GM04504 (cell line): Measurements from ENCODE around the gene ESYT1.
A peak's percentile ranks its signal among the peaks of the same experiment; 100 is the strongest.
"Not testable (repeated sequence)": the region's sequence is repeated elsewhere in the genome, so short reads cannot be mapped to it uniquely, and the experiment has no call there.

Experiments
- DNase-seq: peaks from one replicate; pipeline ENCODE4 v3.0.0-alpha.2; 2012; ENCODE audit warnings: low read depth

Gene ESYT1

DNA sequence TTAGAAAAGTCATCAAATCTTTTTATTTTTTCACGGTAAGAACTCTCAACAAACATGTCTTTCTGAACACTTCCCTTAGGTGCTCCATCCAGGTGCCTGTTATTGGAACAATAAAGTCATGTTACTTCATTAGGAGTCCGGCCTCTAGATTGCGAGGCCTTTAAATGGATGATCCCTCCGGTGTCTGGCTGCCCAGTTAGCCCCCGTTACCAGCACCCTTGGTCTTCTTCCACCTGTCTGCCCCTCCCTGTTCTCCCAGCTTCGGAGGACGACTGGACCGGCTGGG lies 24.3 kb upstream of the ESYT1 start:
- DNase-seq, result no peak

DNA sequence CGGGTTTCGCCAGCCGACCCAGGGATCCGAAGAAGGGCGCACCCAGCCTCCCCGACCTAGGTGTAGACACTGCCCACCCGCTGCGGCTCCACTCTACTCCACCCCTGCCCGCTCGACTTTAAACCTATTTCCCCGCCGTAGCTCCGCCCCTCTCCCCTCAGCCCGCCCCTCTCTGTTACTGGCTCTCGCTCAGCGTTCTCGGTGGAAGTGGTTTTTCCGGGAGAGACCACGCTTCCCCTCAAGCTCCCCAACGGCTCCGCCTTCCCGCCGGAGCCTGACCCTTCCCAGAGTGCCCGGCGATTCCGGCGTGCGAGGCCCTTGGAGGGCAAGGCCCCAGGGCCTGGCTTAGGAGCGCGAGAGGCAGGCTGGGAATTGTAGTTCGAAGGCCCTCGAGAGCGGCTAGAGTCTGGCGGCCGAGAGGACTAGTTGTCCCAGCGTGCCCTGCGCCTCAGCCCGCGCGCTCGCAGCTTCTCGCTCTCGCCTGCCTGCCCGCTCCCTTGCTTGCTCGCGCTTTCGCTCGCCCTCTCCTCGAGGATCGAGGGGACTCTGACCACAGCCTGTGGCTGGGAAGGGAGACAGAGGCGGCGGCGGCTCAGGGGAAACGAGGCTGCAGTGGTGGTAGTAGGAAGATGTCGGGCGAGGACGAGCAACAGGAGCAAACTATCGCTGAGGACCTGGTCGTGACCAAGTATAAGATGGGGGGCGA lies 23.8 kb upstream of the ESYT1 start, which contains the start of gene PA2G4:
PA2G4 (plus strand) TSS at position 451 of the 706 bp plus-strand sequence; CDS start at position 630, 179 bp downstream.
- peak; percentile 97 for DNase-seq

DNA sequence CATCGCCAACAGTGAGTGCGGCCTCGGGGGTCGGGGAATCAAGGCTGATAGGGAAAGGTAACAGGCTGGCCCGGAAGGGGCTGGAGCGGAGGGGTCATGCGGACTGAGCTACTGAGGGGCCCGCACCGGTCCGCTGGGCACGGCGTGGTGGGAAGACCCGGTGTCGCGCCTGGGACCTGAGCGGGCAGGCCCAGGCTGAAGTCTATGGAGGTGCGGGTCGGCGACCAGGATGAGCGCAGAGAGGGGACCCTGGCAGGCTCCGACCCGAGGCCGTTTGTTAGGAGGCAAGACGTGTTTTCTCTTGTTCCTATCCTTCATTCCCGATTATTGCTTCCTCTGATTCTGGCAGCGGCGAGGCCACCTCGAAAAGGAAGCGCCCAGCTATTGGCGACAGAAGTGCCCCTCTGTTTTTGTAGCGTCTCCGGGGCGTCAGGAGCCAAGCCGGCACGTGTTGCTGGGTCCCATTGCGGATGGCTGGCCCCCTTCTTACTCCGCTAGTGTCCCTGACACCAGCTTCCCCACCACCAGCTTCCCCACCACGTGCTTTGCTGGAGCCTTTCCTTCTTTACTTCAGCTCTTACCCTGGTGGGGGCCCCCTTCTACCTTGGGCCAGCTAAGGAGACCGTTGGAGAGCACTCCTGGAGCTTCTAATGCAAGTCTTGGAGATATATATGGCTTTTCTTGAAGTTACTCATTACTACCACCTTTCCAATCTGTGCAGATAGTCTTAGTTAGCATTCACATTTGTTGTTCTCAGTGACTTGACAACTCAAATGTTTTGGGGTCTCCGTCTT lies 23.1 kb upstream of the ESYT1 start:
- DNase-seq, result no peak

DNA sequence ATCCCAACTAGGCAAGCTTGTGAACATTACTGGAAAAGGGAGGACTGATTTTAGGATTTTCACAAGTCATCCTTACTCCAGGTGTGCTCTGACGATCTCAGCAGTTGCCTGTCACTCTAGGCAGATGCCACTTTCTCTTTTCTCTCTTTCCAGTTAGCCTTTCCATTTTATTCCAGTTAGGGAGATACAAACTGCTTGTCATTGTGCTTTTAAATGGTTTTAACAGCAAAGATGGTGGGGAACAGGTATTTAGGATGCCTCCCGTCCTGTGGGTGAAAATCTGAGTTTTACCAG lies 22.5 kb upstream of the ESYT1 start:
- DNase-seq, result no peak

DNA sequence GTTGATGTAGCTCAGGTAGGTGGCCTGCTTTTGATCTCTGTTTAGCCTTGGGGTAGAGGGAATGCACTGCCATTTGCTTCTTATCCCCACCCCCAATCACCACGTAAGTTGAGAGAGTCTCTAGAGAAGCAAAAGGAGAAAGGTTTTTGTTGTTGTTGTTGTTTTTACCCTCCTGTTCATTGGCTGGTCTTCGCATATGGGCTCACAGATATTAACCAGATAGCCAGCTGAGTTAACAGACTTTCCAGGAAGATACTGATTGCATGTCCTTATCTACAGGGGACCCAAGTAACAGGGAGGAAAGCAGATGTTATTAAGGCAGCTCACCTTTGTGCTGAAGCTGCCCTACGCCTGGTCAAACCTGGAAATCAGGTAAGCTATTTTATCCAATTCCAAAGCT lies 20.8 kb upstream of the ESYT1 start:
- no peak for DNase-seq

DNA sequence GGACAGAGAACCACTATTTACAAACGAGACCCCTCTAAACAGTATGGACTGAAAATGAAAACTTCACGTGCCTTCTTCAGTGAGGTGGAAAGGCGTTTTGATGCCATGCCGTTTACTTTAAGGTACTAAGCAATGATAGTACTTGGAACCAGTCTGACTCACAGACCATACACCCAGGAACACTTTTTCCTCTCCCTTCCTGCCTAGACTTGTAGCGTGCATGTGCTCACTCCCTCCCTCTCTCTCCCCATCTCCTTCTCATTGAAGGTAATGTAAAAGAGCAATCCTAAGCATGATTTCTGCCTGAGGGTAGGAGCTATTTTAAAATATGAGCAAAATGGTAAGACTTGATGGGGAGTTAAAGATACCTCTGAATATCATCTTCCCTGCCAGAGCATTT lies 17.5 kb upstream of the ESYT1 start:
- DNase-seq, result no peak

GRCh38 chr12:56114084-56114483 lies 14.0 kb upstream of the ESYT1 start:
- DNase-seq, result no peak

- no peak for DNase-seq
Measured at GRCh38 chr12:56115329-56115728, 12.7 kb upstream of the ESYT1 start.

GRCh38 chr12:56116267-56117081 lies 11.6 kb upstream of the ESYT1 start, which contains the start of gene RPL41:
TSS of gene RPL41 (plus strand) at chr12:56116633.
- DNase-seq, result peak; percentile 89

GRCh38 chr12:56117082-56117706 lies 10.9 kb upstream of the ESYT1 start:
- not testable (repeated sequence) for DNase-seq

- peak; percentile 99 for DNase-seq
Measured at GRCh38 chr12:56117778-56118687, 10.0 kb upstream of the ESYT1 start, which contains the start of gene ZC3H10. TSS of gene ZC3H10 (plus strand) at chr12:56118266. CDS start at chr12:56120563, 2,297 bp downstream.

GRCh38 chr12:56118688-56119357 lies 9.2 kb upstream of the ESYT1 start:
- no peak for DNase-seq

- DNase-seq, result peak; percentile 86
Measured at GRCh38 chr12:56119361-56119796, 8.7 kb upstream of the ESYT1 start.

- DNase-seq, result no peak
Measured at GRCh38 chr12:56120158-56120846, 7.8 kb upstream of the ESYT1 start.

DNA sequence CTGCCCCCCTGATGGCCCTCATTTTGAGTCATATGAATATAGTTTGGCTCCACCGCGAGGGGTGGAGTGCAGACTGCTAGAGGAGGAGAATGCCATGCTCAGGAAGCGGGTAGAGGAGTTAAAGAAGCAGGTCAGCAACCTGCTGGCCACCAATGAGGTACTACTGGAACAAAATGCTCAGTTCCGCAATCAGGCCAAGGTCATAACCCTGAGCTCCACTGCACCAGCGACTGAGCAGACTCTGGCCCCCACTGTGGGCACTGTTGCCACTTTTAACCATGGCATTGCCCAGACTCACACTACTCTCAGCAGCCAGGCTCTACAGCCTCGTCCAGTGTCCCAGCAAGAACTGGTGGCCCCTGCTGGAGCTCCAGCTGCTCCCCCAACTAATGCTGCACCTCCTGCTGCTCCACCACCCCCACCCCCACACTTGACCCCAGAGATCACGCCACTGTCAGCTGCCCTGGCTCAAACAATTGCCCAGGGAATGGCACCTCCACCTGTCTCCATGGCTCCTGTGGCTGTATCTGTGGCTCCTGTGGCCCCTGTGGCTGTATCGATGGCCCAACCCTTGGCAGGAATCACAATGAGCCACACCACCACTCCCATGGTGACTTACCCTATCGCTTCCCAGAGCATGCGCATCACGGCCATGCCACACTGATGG lies 6.7 kb upstream of the ESYT1 start:
- DNase-seq, result no peak

- DNase-seq, result no peak
Measured at GRCh38 chr12:56122637-56123036, 5.4 kb upstream of the ESYT1 start.

- no peak for DNase-seq
Measured at GRCh38 chr12:56124133-56124532, 3.9 kb upstream of the ESYT1 start.

DNA sequence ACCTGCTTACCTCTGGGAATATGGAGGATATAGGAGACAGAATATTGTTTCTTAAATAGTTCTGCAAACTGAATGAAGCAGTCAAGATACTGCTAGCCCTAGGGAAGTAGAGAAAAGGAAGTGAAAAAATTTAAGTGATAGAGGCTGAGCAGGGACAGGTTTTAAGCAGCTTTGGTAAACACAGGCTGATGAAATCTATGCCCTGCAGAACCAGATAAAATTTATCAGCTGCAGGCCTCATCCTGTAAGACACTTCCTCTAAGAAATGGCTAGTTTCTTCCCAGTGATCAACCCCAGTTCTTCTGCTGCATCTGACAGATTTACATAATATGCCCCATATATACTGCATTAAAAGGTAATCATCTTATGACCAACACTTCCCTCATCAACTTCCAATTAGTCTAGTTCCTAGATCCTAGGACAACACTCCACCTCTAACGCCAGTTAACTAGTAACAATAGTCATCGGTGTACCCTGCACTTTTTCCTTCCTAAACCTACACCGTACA lies 1.3 kb upstream of the ESYT1 start:
- no peak for DNase-seq

- DNase-seq, result no peak
Measured at GRCh38 chr12:56127485-56127887, 581 bp upstream of the ESYT1 start.
